H9 (cell line): Measurements from ENCODE around the gene ZNF79. TPM values are rescaled to one million over a fixed set of nuclear protein-coding genes. Genes with fewer than 3 reads are reported as not detected.

Source experiments
- DNase-seq: peaks from one replicate; pipeline ENCODE4 v3.0.0-alpha.2; 2017
- H2AFZ ChIP-seq: one replicate; pipeline ENCODE4 v1.6.1; 2013; ENCODE audit warnings: mild to moderate bottlenecking, low read length, control low read depth, moderate library complexity
- H2AK5ac ChIP-seq: 2 replicates; pipeline ENCODE4 v1.6.1; 2013; ENCODE audit warnings: low read length, control low read depth, mixed read lengths; ENCODE audit not compliant: insufficient read length
- H2BK120ac ChIP-seq: one replicate; pipeline ENCODE4 v1.6.1; 2013; ENCODE audit warnings: low read depth, mild to moderate bottlenecking, low read length, control low read depth, inconsistent platforms; ENCODE audit not compliant: poor library complexity, severe bottlenecking
- H2BK12ac ChIP-seq: 2 replicates; pipeline ENCODE4 v1.6.1; 2013; ENCODE audit warnings: low read length, control low read depth, mixed read lengths, low read depth; ENCODE audit not compliant: insufficient read length
- H2BK15ac ChIP-seq: 2 replicates; pipeline ENCODE4 v1.6.1; 2013; ENCODE audit warnings: low read depth, low read length, control low read depth
- H2BK20ac ChIP-seq: one replicate; pipeline ENCODE4 v1.6.1; 2013; ENCODE audit warnings: low read depth, mild to moderate bottlenecking, low read length, control low read depth, inconsistent platforms; ENCODE audit not compliant: poor library complexity, severe bottlenecking
- H2BK5ac ChIP-seq: 2 replicates; pipeline ENCODE4 v1.6.1; 2013; ENCODE audit warnings: low read length, control low read depth, mixed read lengths; ENCODE audit not compliant: insufficient read length
- H3K14ac ChIP-seq: 2 replicates; pipeline ENCODE4 v1.6.1; 2013; ENCODE audit warnings: low read length, control low read depth; ENCODE audit not compliant: insufficient read depth
- H3K18ac ChIP-seq: 2 replicates; pipeline ENCODE4 v1.6.1; 2013; ENCODE audit warnings: low read depth, mild to moderate bottlenecking, mixed read lengths, low read length, control low read depth; ENCODE audit not compliant: insufficient read length
- H3K23ac ChIP-seq: 2 replicates; pipeline ENCODE4 v1.6.1; 2013; ENCODE audit warnings: low read length, control low read depth, mixed read lengths, low read depth; ENCODE audit not compliant: insufficient read length
- H3K23me2 ChIP-seq: 2 replicates; pipeline ENCODE4 v1.6.1; 2013; ENCODE audit warnings: low read depth, mild to moderate bottlenecking, mixed read lengths, low read length, control low read depth; ENCODE audit not compliant: insufficient read length, poor library complexity, severe bottlenecking
- H3K27ac ChIP-seq: 2 replicates; pipeline ENCODE4 v1.5.1; 2013; ENCODE audit warnings: low read length, control low read depth, mixed read lengths, low read depth; ENCODE audit not compliant: insufficient read length
- H3K27me3 ChIP-seq: 2 replicates; pipeline ENCODE4 v1.6.1; 2013; ENCODE audit warnings: low read length, control low read depth, inconsistent platforms; ENCODE audit not compliant: insufficient read depth
- H3K4ac ChIP-seq: 2 replicates; pipeline ENCODE4 v1.6.1; 2013; ENCODE audit warnings: low read depth, mild to moderate bottlenecking, control low read depth, inconsistent platforms, low read length, moderate library complexity
- H3K4me1 ChIP-seq: 2 replicates; pipeline ENCODE4 v1.6.1; 2013; ENCODE audit warnings: low read length, control low read depth, inconsistent platforms; ENCODE audit not compliant: insufficient read depth
- H3K4me2 ChIP-seq: 2 replicates; pipeline ENCODE4 v1.6.1; 2013; ENCODE audit warnings: low read length, control low read depth, mixed read lengths; ENCODE audit not compliant: insufficient read length, insufficient read depth
- H3K56ac ChIP-seq: 2 replicates; pipeline ENCODE4 v1.6.1; 2013; ENCODE audit warnings: low read depth, mild to moderate bottlenecking, mixed read lengths, low read length, control low read depth; ENCODE audit not compliant: insufficient read length
- H3K79me1 ChIP-seq: 2 replicates; pipeline ENCODE4 v1.6.1; 2013; ENCODE audit warnings: low read depth, mild to moderate bottlenecking, moderate library complexity, low read length, control low read depth, inconsistent platforms; ENCODE audit not compliant: insufficient read depth, poor library complexity, severe bottlenecking
- H3K79me2 ChIP-seq: 2 replicates; pipeline ENCODE4 v1.6.1; 2013; ENCODE audit warnings: low read length, control low read depth, inconsistent platforms; ENCODE audit not compliant: insufficient read depth
- H3K9ac ChIP-seq: 2 replicates; pipeline ENCODE4 v1.6.1; 2013; ENCODE audit warnings: low read length, control low read depth, mixed read lengths; ENCODE audit not compliant: insufficient read length; ENCODE audit errors: extremely low read depth
- H3K9me3 ChIP-seq: one replicate; pipeline ENCODE4 v1.6.1; 2013; ENCODE audit warnings: low read depth, low read length, inconsistent platforms; ENCODE audit not compliant: control insufficient read depth
- H3T11ph ChIP-seq: one replicate; pipeline ENCODE4 v1.6.1; 2013; ENCODE audit warnings: mild to moderate bottlenecking, low read length, control low read depth, inconsistent platforms
- H4K20me1 ChIP-seq: one replicate; pipeline ENCODE4 v1.6.1; 2013; ENCODE audit not compliant: control insufficient read depth, insufficient read length, insufficient read depth
- H4K5ac ChIP-seq: 2 replicates; pipeline ENCODE4 v1.6.1; 2013; ENCODE audit warnings: low read depth, mild to moderate bottlenecking, mixed read lengths, low read length, control low read depth; ENCODE audit not compliant: insufficient read length
- H4K8ac ChIP-seq: replicated peaks from 2 replicates; pipeline ENCODE4 v1.6.1; 2013; ENCODE audit warnings: low read length, control low read depth, mixed read lengths, low read depth; ENCODE audit not compliant: insufficient read length
- H4K91ac ChIP-seq: 2 replicates; pipeline ENCODE4 v1.6.1; 2013; ENCODE audit warnings: low read depth, mild to moderate bottlenecking, moderate library complexity, mixed read lengths, low read length, control low read depth; ENCODE audit not compliant: insufficient read length
- H3K27ac Mint-ChIP-seq, 3 experiments: 2 replicates in 2 of 3; 3 replicates in 1 of 3; pipeline ENCODE4 v1.8.0; 2020 to 2021; ENCODE audit warnings: mixed read lengths in 3 of 3, mild to moderate bottlenecking in 1 of 3, moderate library complexity in 1 of 3
- H3K27me3 Mint-ChIP-seq: 2 replicates; pipeline ENCODE4 v1.8.0; 2021; ENCODE audit warnings: low read depth, mild to moderate bottlenecking, moderate library complexity, mixed read lengths
- H3K36me3 Mint-ChIP-seq, 3 experiments: 2 replicates in 2 of 3; 3 replicates in 1 of 3; pipeline ENCODE4 v1.8.0; 2020 to 2021; ENCODE audit warnings: low read depth in 3 of 3, mixed read lengths in 3 of 3; ENCODE audit not compliant: insufficient read depth in 1 of 3
- H3K4me1 Mint-ChIP-seq, 2 experiments: 2 replicates each; pipeline ENCODE4 v1.8.0; 2020; ENCODE audit warnings: mixed read lengths in 2 of 2
- H3K4me3 Mint-ChIP-seq, 2 experiments: 2 replicates in 1 of 2; 3 replicates in 1 of 2; pipeline ENCODE4 v1.8.0; 2020 to 2021; ENCODE audit warnings: mild to moderate bottlenecking in 2 of 2, mixed read lengths in 2 of 2, moderate library complexity in 1 of 2
- H3K9me3 Mint-ChIP-seq, 2 experiments: 2 replicates in 1 of 2; 3 replicates in 1 of 2; pipeline ENCODE4 v1.8.0; 2020; ENCODE audit warnings: mild to moderate bottlenecking in 2 of 2, mixed read lengths in 2 of 2, moderate library complexity in 1 of 2
- CTCF ChIP-seq: fragments of 200-600 bp; sonication (generic); conservative IDR thresholded peaks from 3 replicates; pipeline ENCODE4 v1.8.0; 2021; ENCODE audit warnings: antibody characterized with exemption, mild to moderate bottlenecking
- WGBS: extraction: QIAGEN DNeasy Blood & Tissue Kit; methylation state at CpG from one replicate; pipeline ENCODE4 v1.1.7; 2013; ENCODE audit warnings: missing lambda C conversion rate, low lambda C conversion rate, mixed read lengths; ENCODE audit not compliant: insufficient read length; ENCODE audit errors: extremely low coverage; 5-methylcytosine and 5-hydroxymethylcytosine counted together
- total RNA-seq: library from RNA; stranded (reverse); gene quantifications from 2 replicates; pipeline ENCODE4 v1.2.1, GENCODE V29; 2021

The ZNF79 gene
- total RNA-seq, 1 experiment from 2014 or later, result 11.5 TPM

GRCh38 chr9:127458921-127459320, 34.7 kb downstream of the ZNF79 start:
- Histone ChIP-seq H3K4ac (no peak overlapping the region), H3K23ac (no peak overlapping the region), H3K18ac (no peak overlapping the region), H3T11ph (no peak overlapping the region), H2BK12ac (no peak overlapping the region), H3K27me3 (no peaks in the 10 kb centered on the region), H3K79me1 (no peaks in the 10 kb centered on the region), H3K56ac (no peak overlapping the region), H2BK20ac (no peak overlapping the region), H3K4me2 (no peak overlapping the region), H4K8ac (no peak overlapping the region), H2AFZ (no peak overlapping the region), H4K91ac (no peak overlapping the region), H3K9me3 (no peaks in the 10 kb centered on the region), H2BK15ac (no peak overlapping the region), H2BK120ac (no peak overlapping the region), H3K79me2 (no peaks in the 10 kb centered on the region), H4K20me1 (no peaks in the 10 kb centered on the region), H2AK5ac (no peak overlapping the region), H3K14ac (no peak overlapping the region), H3K27ac (no peak overlapping the region), H3K9ac (no peak overlapping the region), H2BK5ac (no peak overlapping the region), H3K23me2 (no peaks in the 10 kb centered on the region), H3K4me1 (no peaks in the 10 kb centered on the region), H4K5ac (no peak overlapping the region)
- no peak for DNase-seq
- no peak overlapping the region for H3K4me3 Mint-ChIP-seq
- H3K4me1 Mint-ChIP-seq, result peaks cover 5 to 6% of the 10 kb centered on the region in 2 experiments
- peaks cover 24 to 62% (median 54%) of the 10 kb centered on the region in 3 experiments; a peak in 6 of 7 replicates for H3K36me3 Mint-ChIP-seq
- no peak overlapping the region for H3K27ac Mint-ChIP-seq
- no peak for TF ChIP-seq CTCF
- no peaks in the 10 kb centered on the region for H3K27me3 Mint-ChIP-seq
- no peaks in the 10 kb centered on the region for H3K9me3 Mint-ChIP-seq
- WGBS, result no CpG with 5 or more reads among the region's 9 CpGs
